22Rv1 (cell line): ENCODE results near the gene CEP95.
A peak's percentile ranks its signal among the peaks of the same experiment; 100 is the strongest.
"Not testable (repeated sequence)": the region's sequence is repeated elsewhere in the genome, so short reads cannot be mapped to it uniquely, and the experiment has no call there.

Source experiments
- H3K27ac ChIP-seq: fragments of 450-650 bp; 2 replicates; pipeline ENCODE4 v1.5.1; 2017
- ZFX ChIP-seq: fragments of 450-650 bp; IDR thresholded peaks from 2 replicates; pipeline ENCODE4 v1.6.1; 2017; ENCODE audit warnings: antibody characterized with exemption, borderline replicate concordance
- TF ChIP-seq, protein P1 (sequence below): fragments of 450-650 bp; IDR thresholded peaks from 2 replicates; pipeline ENCODE4 v1.5.1; 2017; ENCODE audit warnings: mild to moderate bottlenecking

Gene CEP95

DNA sequence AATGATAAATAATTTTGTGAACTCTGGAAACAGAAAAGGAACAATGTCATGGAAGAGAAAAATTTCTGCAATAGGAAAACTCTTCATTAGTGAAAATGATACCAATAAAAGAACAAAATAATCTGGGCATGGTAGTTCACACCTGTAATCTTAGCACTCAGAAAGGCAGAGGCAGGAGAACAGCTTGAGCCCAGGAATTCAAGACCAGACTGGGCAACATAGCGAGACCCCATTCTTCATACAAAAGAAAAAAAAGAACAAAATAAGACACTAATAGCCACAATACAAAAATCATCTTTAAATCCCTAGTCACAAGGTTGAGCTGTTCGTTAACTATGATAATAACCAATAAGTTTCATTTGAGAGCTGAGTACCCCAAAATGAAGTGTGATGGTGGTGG lies 18.5 kb upstream of the CEP95 start:
- no peak overlapping the region for H3K27ac ChIP-seq
- no peak for TF ChIP-seq ZFX
- TF ChIP-seq, protein P1, sequence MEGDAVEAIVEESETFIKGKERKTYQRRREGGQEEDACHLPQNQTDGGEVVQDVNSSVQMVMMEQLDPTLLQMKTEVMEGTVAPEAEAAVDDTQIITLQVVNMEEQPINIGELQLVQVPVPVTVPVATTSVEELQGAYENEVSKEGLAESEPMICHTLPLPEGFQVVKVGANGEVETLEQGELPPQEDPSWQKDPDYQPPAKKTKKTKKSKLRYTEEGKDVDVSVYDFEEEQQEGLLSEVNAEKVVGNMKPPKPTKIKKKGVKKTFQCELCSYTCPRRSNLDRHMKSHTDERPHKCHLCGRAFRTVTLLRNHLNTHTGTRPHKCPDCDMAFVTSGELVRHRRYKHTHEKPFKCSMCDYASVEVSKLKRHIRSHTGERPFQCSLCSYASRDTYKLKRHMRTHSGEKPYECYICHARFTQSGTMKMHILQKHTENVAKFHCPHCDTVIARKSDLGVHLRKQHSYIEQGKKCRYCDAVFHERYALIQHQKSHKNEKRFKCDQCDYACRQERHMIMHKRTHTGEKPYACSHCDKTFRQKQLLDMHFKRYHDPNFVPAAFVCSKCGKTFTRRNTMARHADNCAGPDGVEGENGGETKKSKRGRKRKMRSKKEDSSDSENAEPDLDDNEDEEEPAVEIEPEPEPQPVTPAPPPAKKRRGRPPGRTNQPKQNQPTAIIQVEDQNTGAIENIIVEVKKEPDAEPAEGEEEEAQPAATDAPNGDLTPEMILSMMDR = no peak

DNA sequence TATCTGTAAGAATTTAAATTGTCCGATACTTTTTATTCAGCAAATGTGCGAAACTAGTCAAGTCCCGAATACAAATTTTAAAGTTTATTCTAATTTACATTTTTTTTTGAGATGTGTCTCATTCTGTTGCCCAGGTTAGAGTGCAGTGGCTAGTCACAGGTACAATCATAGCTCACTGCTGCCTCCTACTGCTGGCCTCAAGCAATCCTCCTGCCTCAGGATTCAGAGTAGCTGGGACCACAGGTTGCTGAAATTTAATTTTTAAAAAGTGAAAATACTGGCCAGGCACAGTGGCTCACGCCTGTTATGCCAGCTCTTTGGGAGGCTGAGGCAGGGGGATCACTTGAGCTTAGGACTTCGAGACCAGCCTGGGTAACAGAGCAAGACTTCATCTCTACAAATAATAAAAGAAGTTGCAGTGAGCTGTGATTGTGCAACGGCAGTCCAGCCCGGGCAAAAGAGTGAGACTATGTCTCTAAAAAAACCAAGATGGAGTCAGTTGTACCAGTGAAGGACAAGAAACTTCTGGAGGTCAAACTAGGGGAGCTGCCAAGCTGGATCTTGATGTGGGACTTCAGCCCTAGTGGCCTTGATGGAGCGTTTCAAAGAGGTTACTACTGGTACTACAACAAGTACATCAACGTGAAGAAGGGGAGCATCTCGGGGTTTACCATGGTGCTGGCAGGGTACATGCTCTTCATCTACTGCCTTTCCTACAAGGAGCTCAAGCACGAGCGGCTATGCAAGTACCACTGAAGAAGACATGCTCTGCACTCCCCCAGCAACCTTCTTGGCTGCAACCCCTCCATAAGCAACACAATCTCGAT lies 15.5 kb upstream of the CEP95 start:
- TF ChIP-seq ZFX = no peak
- TF ChIP-seq, protein P1 = peak; percentile 77
- no peak overlapping the region for H3K27ac ChIP-seq

GRCh38 chr17:64491994-64492393 lies 14.8 kb upstream of the CEP95 start:
- no peak overlapping the region for H3K27ac ChIP-seq
- TF ChIP-seq ZFX = no peak
- TF ChIP-seq, protein P1 = no peak

DNA sequence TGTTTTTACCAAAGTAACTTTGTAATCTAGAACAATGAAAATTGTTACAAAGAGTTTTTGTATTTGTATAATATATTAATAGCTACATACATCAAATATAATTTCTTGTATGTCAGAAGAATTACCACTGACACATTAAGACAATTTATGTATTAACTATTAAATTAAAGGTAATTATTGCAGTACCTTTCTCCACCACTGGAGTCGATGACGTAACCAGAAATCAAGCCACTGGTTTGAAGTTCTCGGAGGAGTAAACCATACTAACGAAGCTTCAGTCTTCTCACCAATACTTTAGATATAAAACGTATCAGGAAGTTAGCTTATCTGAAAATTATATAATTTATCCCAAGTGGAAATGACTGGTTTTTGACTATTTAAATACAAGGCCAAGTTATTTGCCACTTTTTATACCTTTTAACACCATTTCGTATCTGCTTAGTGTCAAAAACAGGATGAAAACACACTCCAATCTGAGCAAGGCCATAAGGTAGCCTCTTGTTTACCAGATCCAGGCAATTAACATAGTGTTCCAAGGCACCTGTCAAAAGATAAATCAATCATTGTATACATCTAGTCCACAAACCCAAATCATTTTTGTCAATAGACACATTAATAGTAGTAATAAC lies 14.2 kb upstream of the CEP95 start:
- H3K27ac ChIP-seq = no peak overlapping the region
- TF ChIP-seq ZFX = no peak
- TF ChIP-seq, protein P1 = peak; percentile 49

- TF ChIP-seq, protein P1 = no peak
- TF ChIP-seq ZFX = no peak
- H3K27ac ChIP-seq = no peak overlapping the region
Measured at GRCh38 chr17:64494121-64494520, 12.7 kb upstream of the CEP95 start.

DNA sequence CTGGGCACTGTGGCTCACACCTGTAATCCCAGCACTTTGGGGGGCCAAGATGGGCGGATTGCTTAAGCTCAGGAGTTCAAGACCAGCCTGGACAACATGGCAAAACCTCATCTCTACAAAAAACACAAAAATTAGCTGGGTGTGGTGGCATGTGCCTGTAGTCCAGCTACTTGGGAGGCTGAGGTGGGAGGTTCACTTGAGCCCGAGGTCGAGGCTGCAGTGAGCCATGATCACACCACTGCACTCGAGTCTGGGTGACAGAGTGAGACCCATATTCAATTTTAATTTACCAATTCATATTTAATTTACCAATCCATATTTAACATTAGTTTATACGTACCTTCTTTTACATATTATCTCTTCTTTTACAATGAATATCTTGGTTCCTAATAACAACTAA lies 11.5 kb upstream of the CEP95 start:
- H3K27ac ChIP-seq = not testable (repeated sequence)

GRCh38 chr17:64496348-64496785 lies 10.4 kb upstream of the CEP95 start:
- TF ChIP-seq, protein P1 = no peak
- no peak for TF ChIP-seq ZFX
- H3K27ac ChIP-seq = peak overlapping the region; percentile 92
